Hepatic stellate cell (primary cell): ENCODE results near the gene MPND.
"Not testable (repeated sequence)": the region's sequence is repeated elsewhere in the genome, so short reads cannot be mapped to it uniquely, and the experiment has no call there.

Experiments
- DNase-seq: peaks from one replicate; pipeline ENCODE4 v3.0.0; 2011; ENCODE audit warnings: low spot score

The MPND gene

GRCh38 chr19:4319067-4319718 lies 24.2 kb upstream of the MPND start:
- no peak for DNase-seq

- no peak for DNase-seq
Observed at GRCh38 chr19:4320419-4320818, 22.9 kb upstream of the MPND start.

- no peak for DNase-seq
Observed at GRCh38 chr19:4322942-4323665, 20.3 kb upstream of the MPND start.

- DNase-seq, result no peak
Observed at GRCh38 chr19:4323692-4324091, 19.7 kb upstream of the MPND start.

GRCh38 chr19:4324228-4324627 lies 19.1 kb upstream of the MPND start:
- no peak for DNase-seq

GRCh38 chr19:4326215-4326836 lies 17.0 kb upstream of the MPND start:
- no peak for DNase-seq

- DNase-seq, result no peak
Observed at GRCh38 chr19:4326837-4327251, 16.5 kb upstream of the MPND start.

- DNase-seq, result no peak
Observed at GRCh38 chr19:4327252-4327876, 16.0 kb upstream of the MPND start.

- no peak for DNase-seq
Observed at GRCh38 chr19:4327877-4328242, 15.5 kb upstream of the MPND start.

- peak; percentile 88 for DNase-seq
Observed at GRCh38 chr19:4328243-4328990, 14.9 kb upstream of the MPND start.

- DNase-seq, result not testable (repeated sequence)
Observed at GRCh38 chr19:4328991-4329681, 14.2 kb upstream of the MPND start.

- no peak for DNase-seq
Observed at GRCh38 chr19:4329858-4330257, 13.5 kb upstream of the MPND start.

- no peak for DNase-seq
Observed at GRCh38 chr19:4334929-4335570, 8.3 kb upstream of the MPND start.

- no peak for DNase-seq
Observed at GRCh38 chr19:4337906-4338440, 5.4 kb upstream of the MPND start.

GRCh38 chr19:4338441-4339355 lies 4.7 kb upstream of the MPND start, which contains the start of gene STAP2:
Gene STAP2, minus strand, starts transcription at chr19:4338827. Its CDS starts 74 bp downstream, at chr19:4338753.
- DNase-seq, result no peak

GRCh38 chr19:4342314-4342614 lies 1.1 kb upstream of the MPND start:
- no peak for DNase-seq

- peak; percentile 99 for DNase-seq
Observed at GRCh38 chr19:4342615-4343369, 570 bp upstream of the MPND start.

GRCh38 chr19:4345342-4346019 lies 2.1 kb downstream of the MPND start:
- DNase-seq, result no peak

GRCh38 chr19:4346020-4346383 lies 2.6 kb downstream of the MPND start:
- DNase-seq, result no peak
